Psoas muscle (tissue), 8 donors: Measurements from ENCODE around the gene SLC45A3. TPM values are rescaled to one million over a fixed set of nuclear protein-coding genes. Genes with fewer than 3 reads are reported as not detected.

Experiments
- ATAC-seq, 4 donors: fragments of 200-7000 bp; cut with Tn5 transposase; one replicate each; pipeline ENCODE4 v1.9.1; 2020; ENCODE audit warnings: moderate library complexity in 3 of 4, mild to moderate bottlenecking in 2 of 4
- DNase-seq, 2 donors: peaks; one replicate each; pipeline ENCODE4 v3.0.0-alpha.2; 2020
- H3K27ac ChIP-seq: fragments of 200-600 bp; one replicate; pipeline ENCODE4 v1.8.0; 2022
- H3K27me3 ChIP-seq, 3 donors: fragments of 200-600 bp in 1 of 3; one replicate each; pipeline versions ENCODE4 v1.6.1 to v1.8.0; 2013 to 2022; ENCODE audit warnings: low read length in 2 of 3, mild to moderate bottlenecking in 2 of 3, moderate library complexity in 1 of 3; ENCODE audit not compliant: insufficient read depth in 3 of 3
- H3K36me3 ChIP-seq, 2 donors: fragments of 200-600 bp in 1 of 2; one replicate each; pipeline versions ENCODE4 v1.6.1 to v1.8.0; 2013 to 2022; ENCODE audit warnings: low read depth in 1 of 2, mild to moderate bottlenecking in 1 of 2, moderate library complexity in 1 of 2; ENCODE audit not compliant: insufficient read depth in 1 of 2
- H3K4me1 ChIP-seq: fragments of 200-600 bp; one replicate; pipeline ENCODE4 v1.8.0; 2022
- H3K4me3 ChIP-seq: fragments of 200-600 bp; one replicate; pipeline ENCODE4 v1.8.0; 2022; ENCODE audit warnings: mild to moderate bottlenecking
- H3K9me3 ChIP-seq: fragments of 200-600 bp; one replicate; pipeline ENCODE4 v1.8.0; 2022
- CTCF ChIP-seq: fragments of 200-600 bp; IDR thresholded peaks from one replicate; pipeline ENCODE4 v1.8.0; 2022; ENCODE audit warnings: antibody characterized with exemption
- WGBS, 3 donors: extraction: QIAGEN DNeasy Blood & Tissue Kit; methylation state at CpG; one replicate each; pipeline versions ENCODE4 v1.1.6 to v1.1.7; 2013; 5-methylcytosine and 5-hydroxymethylcytosine counted together
- intact Hi-C, 2 donors: fragments of 100-400 bp; cut with DNase I; formaldehyde crosslinking; loops; one replicate each; pipeline versions ENCODE4 v1.11.0 to v1.14.2; 2022
- polyA plus RNA-seq, 3 donors: library from polyadenylated mRNA; stranded (reverse); fragments of 200-250 nt; gene quantifications; one replicate each; pipeline ENCODE4 v1.2.3, GENCODE V29; 2013
- total RNA-seq, 4 donors: library from RNA; stranded (reverse); fragmentation: NEBNext Ultra II Directional in 2 of 4; extraction: Animal tissue kit (Norgen Biotek cat#: 25700) in 2 of 4; gene quantifications; one replicate each; pipeline versions ENCODE4 v1.2.1 to v1.2.4, GENCODE V29; 2021 to 2023
- donor health status: healthy with polysubstance abuse.
- donor health status: DM: no; HTN: no; CAD: no; lungs with moderate emphysema.
- donor health status: Bipolar disorder and iron deficiency.
- donor health status: healthy.
- donor health status: DM: yes; HTN: yes; CAD: no.
- donor health status: DM: no; HTN: no; CAD: no.
- donor health status: DM: no; HTN: no; CAD: no.
- donor health status: DM: yes; HTN: yes; CAD: no.

The SLC45A3 gene
- total and polyA plus RNA-seq, 7 donors = 0.15 to 2.7 (median 0.46) TPM

- ATAC-seq (no peak), DNase-seq (no peak)
- WGBS, 3 donors = 76 to 91% (median 84%) methylated on average over 5 of the region's 5 CpGs
- Histone ChIP-seq H3K27me3 (no peaks in the 10 kb centered on the region), H3K4me3 (no peak overlapping the region), H3K4me1 (no peaks in the 10 kb centered on the region), H3K27ac (no peak overlapping the region), H3K9me3 (no peaks in the 10 kb centered on the region), H3K36me3 (no peaks in the 10 kb centered on the region)
- intact Hi-C loops = no loop called here
- no peak for TF ChIP-seq CTCF
Observed at GRCh38 chr1:205689479-205689878, 9.2 kb upstream of the SLC45A3 start.

DNA sequence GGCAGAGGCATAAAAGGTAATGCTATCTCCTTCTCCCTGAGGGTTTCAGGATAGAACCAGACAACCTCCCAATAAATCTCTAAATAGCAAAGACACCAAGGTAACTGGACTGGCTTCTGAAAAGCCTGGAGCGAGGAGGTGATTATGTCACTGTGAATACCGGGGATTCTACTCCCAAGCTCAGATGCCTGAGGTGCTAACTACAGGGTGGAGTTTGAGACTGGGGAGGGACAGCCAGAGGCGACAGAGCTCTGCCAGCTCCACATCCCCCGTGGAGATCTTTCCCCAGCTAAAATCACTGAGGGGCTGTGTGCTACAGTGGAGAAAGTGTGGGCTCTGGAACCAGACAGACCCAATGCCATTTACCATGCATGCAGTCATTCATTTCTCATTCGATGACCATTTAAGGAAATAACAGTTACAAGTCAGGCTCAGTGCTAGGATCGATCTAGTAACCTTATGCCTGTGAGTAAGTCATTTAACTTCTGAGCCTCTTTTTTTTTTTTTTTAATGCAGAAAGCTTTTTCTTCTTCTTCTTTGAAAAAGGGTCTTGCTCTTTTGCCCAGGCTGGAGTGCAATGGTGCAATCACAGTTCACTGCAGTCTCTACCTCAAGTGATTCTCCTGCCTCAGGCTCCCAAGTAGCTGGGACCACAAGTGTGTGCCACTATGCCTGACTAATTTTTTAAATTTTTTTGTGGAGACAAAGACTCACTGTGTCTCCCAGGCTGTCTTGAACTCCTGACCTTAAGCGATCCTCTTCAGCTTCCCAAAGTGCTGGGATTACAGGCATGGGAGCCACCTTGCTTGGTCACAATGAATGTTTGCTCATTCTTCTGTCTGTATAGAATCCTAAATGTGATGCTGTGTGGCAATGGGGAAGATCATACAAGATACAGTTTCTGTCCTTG lies 8.1 kb upstream of the SLC45A3 start:
- Histone ChIP-seq H3K4me3 (no peak overlapping the region), H3K27me3 (no peaks in the 10 kb centered on the region), H3K9me3 (no peaks in the 10 kb centered on the region), H3K4me1 (no peaks in the 10 kb centered on the region), H3K36me3 (no peaks in the 10 kb centered on the region), H3K27ac (no peak overlapping the region)
- no peak for TF ChIP-seq CTCF
- intact Hi-C loops = no loop called here
- DNase-seq (no peak), ATAC-seq (no peak)
- WGBS, 3 donors = 60 to 68% (median 62%) methylated on average over 7 of the region's 7 CpGs

DNA sequence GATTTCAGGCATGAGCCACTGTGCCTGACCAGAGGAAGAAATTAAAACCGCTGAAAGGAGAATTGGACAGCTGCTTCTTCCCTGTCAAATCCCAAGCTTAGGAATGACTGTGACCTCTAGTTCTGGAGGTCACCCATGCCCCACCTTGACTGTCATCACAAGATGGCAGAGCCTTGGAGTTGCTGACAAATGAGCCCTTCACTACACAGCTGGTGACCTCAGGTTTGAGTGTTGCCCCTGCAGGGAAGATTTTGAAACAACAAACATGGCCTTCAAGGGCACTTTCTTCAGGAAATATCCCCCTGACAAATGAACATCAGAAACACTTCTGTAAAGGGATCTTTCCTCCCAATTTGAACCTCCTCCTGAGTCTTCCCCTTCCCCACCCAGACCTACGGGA lies 6.9 kb upstream of the SLC45A3 start:
- no peaks in the 10 kb centered on the region for H3K27me3 ChIP-seq
- no peak for DNase-seq
- H3K36me3 ChIP-seq = no peaks in the 10 kb centered on the region
- TF ChIP-seq CTCF = no peak
- intact Hi-C loops = no loop called here
- no peaks in the 10 kb centered on the region for H3K4me1 ChIP-seq
- no peaks in the 10 kb centered on the region for H3K9me3 ChIP-seq
- no peak overlapping the region for H3K4me3 ChIP-seq
- no peak overlapping the region for H3K27ac ChIP-seq
- ATAC-seq = no peak
- 59 to 67% (median 63%) methylated on average over 2 of the region's 2 CpGs for WGBS, 3 donors

DNA sequence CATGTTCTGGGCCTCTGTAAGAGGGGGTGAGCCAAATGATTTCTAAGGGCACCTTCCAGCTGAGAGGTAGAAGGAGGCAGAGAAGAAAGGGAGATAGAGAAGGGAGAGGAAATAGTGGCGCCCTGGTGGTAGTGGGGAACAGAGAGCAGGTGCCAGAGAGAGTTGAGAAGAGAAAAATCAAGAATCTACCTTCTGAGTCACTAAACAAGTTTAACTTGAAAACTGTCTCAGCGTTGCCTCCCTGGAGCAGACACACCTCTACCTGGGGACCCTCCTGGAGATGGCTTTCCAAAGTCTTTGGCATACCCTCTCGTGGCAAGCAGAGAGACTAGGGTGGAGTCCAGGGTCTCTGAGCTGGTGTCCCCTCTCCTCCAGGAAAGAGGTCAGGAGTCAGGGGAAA lies 1.1 kb upstream of the SLC45A3 start:
- intact Hi-C loops = no loop called here
- no peaks in the 10 kb centered on the region for H3K27me3 ChIP-seq
- ATAC-seq (no peak), DNase-seq (no peak)
- no peaks in the 10 kb centered on the region for H3K9me3 ChIP-seq
- no peaks in the 10 kb centered on the region for H3K36me3 ChIP-seq
- WGBS, 3 donors = 67 to 80% (median 80%) methylated on average over 3 of the region's 3 CpGs
- H3K4me3 ChIP-seq = no peak overlapping the region
- no peak overlapping the region for H3K27ac ChIP-seq
- peaks cover 4% of the 10 kb centered on the region for H3K4me1 ChIP-seq
- TF ChIP-seq CTCF = no peak
